Right lobe of liver (tissue), 6 donors: ENCODE data around the gene PRR19. TPM values are rescaled to one million over a fixed set of nuclear protein-coding genes. Genes with fewer than 3 reads are reported as not detected.

Experiments
- ATAC-seq, 4 donors: fragments of 200-7000 bp; cut with Tn5 transposase; one replicate each; pipeline ENCODE4 v1.9.1; 2020; ENCODE audit warnings: mild to moderate bottlenecking in 4 of 4, moderate library complexity in 4 of 4
- DNase-seq, 3 donors: peaks; one replicate each; pipeline ENCODE4 v3.0.0-alpha.2; 2020
- H3K27ac ChIP-seq, 3 donors: fragments of 200-600 bp; one replicate each; pipeline ENCODE4 v1.8.0; 2022
- H3K27me3 ChIP-seq, 2 donors: fragments of 200-600 bp; one replicate each; pipeline ENCODE4 v1.8.0; 2022
- H3K36me3 ChIP-seq, 4 donors: fragments of 200-600 bp; sonication (generic) in 1 of 4; one replicate each; pipeline versions ENCODE4 v1.5.1 to v1.8.0; 2017 to 2022; ENCODE audit warnings: control low read depth in 1 of 4
- H3K4me1 ChIP-seq, 4 donors: fragments of 200-600 bp; sonication (generic) in 1 of 4; one replicate each; pipeline versions ENCODE4 v1.5.1 to v1.8.0; 2017 to 2022; ENCODE audit warnings: control low read depth in 1 of 4
- H3K4me3 ChIP-seq, 3 donors: fragments of 200-600 bp; one replicate each; pipeline ENCODE4 v1.8.0; 2022
- H3K9me3 ChIP-seq, 4 donors: fragments of 200-600 bp; sonication (generic) in 1 of 4; one replicate each; pipeline versions ENCODE4 v1.5.1 to v1.8.0; 2017 to 2022; ENCODE audit warnings: control low read depth in 1 of 4
- CTCF ChIP-seq, 4 donors: fragments of 200-600 bp in 3 of 4; fragments of 450-650 bp in 1 of 4; IDR thresholded peaks; one replicate each; pipeline versions ENCODE4 v1.5.1 to v1.8.0; 2016 to 2022; ENCODE audit warnings: antibody characterized with exemption in 4 of 4, mild to moderate bottlenecking in 2 of 4
- POLR2A ChIP-seq: fragments of 450-650 bp; IDR thresholded peaks from one replicate; pipeline ENCODE4 v1.6.1; 2017; ENCODE audit warnings: antibody characterized with exemption, mild to moderate bottlenecking
- WGBS: methylation state at CpG from one replicate; pipeline ENCODE4 v1.1.6; 2018; ENCODE audit warnings: low coverage, low lambda C conversion rate; ENCODE audit not compliant: insufficient coverage; ENCODE audit errors: missing lambda C conversion rate; 5-methylcytosine and 5-hydroxymethylcytosine counted together
- intact Hi-C, 2 donors: fragments of 100-400 bp; cut with DNase I; formaldehyde crosslinking; loops; one replicate each; pipeline versions ENCODE4 v1.11.2 to v1.14.1; 2022
- total RNA-seq, 6 experiments: library from RNA; depleted of rRNA in 2 of 6; stranded (reverse); fragments of >200 nt in 2 of 6; fragmentation: NEBNext Ultra II Directional in 3 of 6; extraction: Animal tissue kit (Norgen Biotek cat#: 25700) in 3 of 6; gene quantifications; one replicate each; pipeline versions ENCODE4 v1.1.0 to v1.2.4, GENCODE V29; 2016 to 2023
- donor health status: DM: no; HTN: yes; CAD: no.
- donor health status: DM: no; HTN: no; CAD: no.
- donor health status: DM: no; HTN: no; CAD: no.
- donor health status: DM: no; HTN: yes; CAD: no.
- donor health status: DM: no; HTN: yes; CAD: no.

Gene PRR19
- total RNA-seq, 6 experiments from 2014 or later = 0.18 to 0.74 (median 0.21) TPM

- peaks cover 0 to 62% (median 35%) of the 10 kb centered on the region in 4 donors for H3K36me3 ChIP-seq
- TF ChIP-seq CTCF (IDR thresholded peaks at IDR 0.05) = no peak
- no peak for TF ChIP-seq POLR2A
- intact Hi-C loops = loop anchor here in 1 of 2 donors (10.0 kb wide), 1 partner anchor 48 kb away; the partner anchor contains the start of gene GSK3A
Measured at GRCh38 chr19:42292042-42292960, 9.6 kb upstream of the PRR19 start.

GRCh38 chr19:42292963-42293362 lies 9.0 kb upstream of the PRR19 start:
- DNase-seq = peak in 1 of 3 donors; percentile 48
- Histone ChIP-seq H3K4me3 (no peak overlapping the region), H3K27me3 (no peaks in the 10 kb centered on the region), H3K27ac (no peak overlapping the region), H3K4me1 (peaks cover 0 to under 1% (median 0%) of the 10 kb centered on the region in 4 donors), H3K36me3 (peaks cover 0 to 55% (median 31%) of the 10 kb centered on the region in 4 donors), H3K9me3 (no peaks in the 10 kb centered on the region)
- 87% methylated on average over 3 of the region's 14 CpGs for WGBS
- TF ChIP-seq CTCF (IDR thresholded peaks at IDR 0.05) (no peak), POLR2A (no peak)
- intact Hi-C loops = loop anchor here in 1 of 2 donors (10.0 kb wide), 1 partner anchor 48 kb away; the partner anchor contains the start of gene GSK3A
- ATAC-seq = no peak

More at GRCh38 chr19:42292042-42292960, 9.6 kb upstream of the PRR19 start:
- Histone ChIP-seq H3K4me1 (no peaks in the 10 kb centered on the region), H3K9me3 (no peaks in the 10 kb centered on the region), H3K27me3 (no peaks in the 10 kb centered on the region), H3K4me3 (no peak overlapping the region), H3K27ac (no peak overlapping the region)
- DNase-seq (peak in 1 of 3 donors; percentile 47), ATAC-seq (no peak)
- 100% methylated on average over 4 of the region's 27 CpGs for WGBS

- TF ChIP-seq POLR2A (no peak), CTCF (IDR thresholded peaks at IDR 0.05) (no peak)
- Histone ChIP-seq H3K4me1 (peaks cover 0 to 7% (median 0%) of the 10 kb centered on the region in 4 donors), H3K4me3 (no peak overlapping the region), H3K36me3 (peaks cover 0 to 49% (median 27%) of the 10 kb centered on the region in 4 donors), H3K27ac (no peak overlapping the region), H3K27me3 (no peaks in the 10 kb centered on the region), H3K9me3 (no peaks in the 10 kb centered on the region)
- intact Hi-C loops = loop anchor here in 1 of 2 donors (10.0 kb wide), 1 partner anchor 49 kb away; the partner anchor contains the start of gene GSK3A
- ATAC-seq = no peak
- 50% methylated on average over 2 of the region's 17 CpGs for WGBS
- peak in 2 of 3 donors; percentile 26 to 40 for DNase-seq
Measured at GRCh38 chr19:42293540-42293939, 8.4 kb upstream of the PRR19 start.

GRCh38 chr19:42293948-42294347 lies 8.0 kb upstream of the PRR19 start:
- intact Hi-C loops = loop anchor here in 1 of 2 donors (10.0 kb wide), 1 partner anchor 49 kb away; the partner anchor contains the start of gene GSK3A
- Histone ChIP-seq H3K27ac (no peak overlapping the region), H3K4me3 (no peak overlapping the region), H3K9me3 (no peaks in the 10 kb centered on the region), H3K36me3 (peaks cover 0 to 46% (median 24%) of the 10 kb centered on the region in 4 donors), H3K27me3 (no peaks in the 10 kb centered on the region), H3K4me1 (peaks cover 0 to 9% (median 0%) of the 10 kb centered on the region in 4 donors)
- DNase-seq (peak in 1 of 3 donors; percentile 43), ATAC-seq (no peak)
- TF ChIP-seq CTCF (IDR thresholded peaks at IDR 0.05) = no peak
- TF ChIP-seq POLR2A = no peak
- whole genome bisulfite sequencing = no CpG with 5 or more reads among the region's 15 CpGs
